ENCODE results near the gene SAMD11. TPM values are rescaled to one million over a fixed set of nuclear protein-coding genes. Genes with fewer than 3 reads are reported as not detected.

The SAMD11 gene
- total RNA-seq, 1 donor from 2014 or later = 1.5 TPM

GRCh38 chr1:914131-914890 is 9.4 kb upstream of the SAMD11 start:
- ATAC-seq (ENCODE audit: poor library complexity) (no peak), DNase-seq (peak; percentile 24)
- intact Hi-C loops (cut with DNase I) = no loop called here

- intact Hi-C loops (cut with DNase I) = no loop called here
- ATAC-seq (ENCODE audit: poor library complexity) (no peak), DNase-seq (peak; percentile 24)
These were observed 8.8 kb upstream of the SAMD11 start for GRCh38 chr1:914891-915280.

- DNase-seq (peak; percentile 33), ATAC-seq (ENCODE audit: poor library complexity) (no peak)
- intact Hi-C loops (cut with DNase I) = no loop called here
These were observed 8.2 kb upstream of the SAMD11 start for GRCh38 chr1:915295-916172.

- DNase-seq = peak; percentile 38
- intact Hi-C loops (cut with DNase I) = no loop called here
- ATAC-seq (ENCODE audit: poor library complexity) = peak; percentile 12
These were observed 7.3 kb upstream of the SAMD11 start for GRCh38 chr1:916173-917075.

GRCh38 chr1:917076-917459 is 6.7 kb upstream of the SAMD11 start:
- intact Hi-C loops (cut with DNase I) = no loop called here
- DNase-seq = peak; percentile 13

GRCh38 chr1:917466-918091 is 6.1 kb upstream of the SAMD11 start:
- ATAC-seq (ENCODE audit: poor library complexity) = no peak
- peak; percentile 19 for DNase-seq
- intact Hi-C loops (cut with DNase I) = no loop called here

More at GRCh38 chr1:917076-917459, 6.7 kb upstream of the SAMD11 start:
- no peak for ATAC-seq (ENCODE audit: poor library complexity)

- ATAC-seq (ENCODE audit: poor library complexity) = no peak
- DNase-seq = peak; percentile 36
- intact Hi-C loops (cut with DNase I) = no loop called here
These were observed 5.4 kb upstream of the SAMD11 start for GRCh38 chr1:918353-918752.

- no peak for ATAC-seq (ENCODE audit: poor library complexity)
- intact Hi-C loops (cut with DNase I) = no loop called here
- peak; percentile 16 for DNase-seq
These were observed 4.9 kb upstream of the SAMD11 start for GRCh38 chr1:918843-919242.

- peak; percentile 37 for DNase-seq
- intact Hi-C loops (cut with DNase I) = no loop called here
These were observed 4.4 kb upstream of the SAMD11 start for GRCh38 chr1:919271-919872.

GRCh38 chr1:920010-920409 is 3.7 kb upstream of the SAMD11 start:
- ATAC-seq (ENCODE audit: poor library complexity) (no peak), DNase-seq (peak; percentile 47)
- intact Hi-C loops (cut with DNase I) = no loop called here

More at GRCh38 chr1:919271-919872, 4.4 kb upstream of the SAMD11 start:
- ATAC-seq (ENCODE audit: poor library complexity) = no peak

- peak; percentile 19 for DNase-seq
- no peak for ATAC-seq (ENCODE audit: poor library complexity)
- intact Hi-C loops (cut with DNase I) = no loop called here
These were observed 3.2 kb upstream of the SAMD11 start for GRCh38 chr1:920521-920920.

GRCh38 chr1:921011-921837 is 2.5 kb upstream of the SAMD11 start:
- intact Hi-C loops (cut with DNase I) = no loop called here
- ATAC-seq (ENCODE audit: poor library complexity) = peak; percentile 80
- peak; percentile 80 for DNase-seq

- DNase-seq = no peak
These were observed 400 bp downstream of the SAMD11 start for GRCh38 chr1:923991-924655.

GRCh38 chr1:924656-925560 is 1.2 kb downstream of the SAMD11 start:
- DNase-seq (no peak), ATAC-seq (ENCODE audit: poor library complexity) (no peak)
- intact Hi-C loops (cut with DNase I) = no loop called here

More at GRCh38 chr1:923991-924655, 400 bp downstream of the SAMD11 start:
- intact Hi-C loops (cut with DNase I) = no loop called here
- ATAC-seq (ENCODE audit: poor library complexity) = no peak

GRCh38 chr1:925561-926421 is 2.1 kb downstream of the SAMD11 start:
- ATAC-seq (ENCODE audit: poor library complexity) (no peak), DNase-seq (no peak)
- intact Hi-C loops (cut with DNase I) = no loop called here

All from Right ventricle myocardium superior (tissue), 1 donor.